GM19452 (cell line): ENCODE data around the gene GCN1.

Experiments used
- ATAC-seq: cut with Tn5 transposase; IDR thresholded peaks from one replicate; pipeline ENCODE4 v1.9.1; 2021; ENCODE audit not compliant: unreplicated experiment

GCN1 gene

DNA sequence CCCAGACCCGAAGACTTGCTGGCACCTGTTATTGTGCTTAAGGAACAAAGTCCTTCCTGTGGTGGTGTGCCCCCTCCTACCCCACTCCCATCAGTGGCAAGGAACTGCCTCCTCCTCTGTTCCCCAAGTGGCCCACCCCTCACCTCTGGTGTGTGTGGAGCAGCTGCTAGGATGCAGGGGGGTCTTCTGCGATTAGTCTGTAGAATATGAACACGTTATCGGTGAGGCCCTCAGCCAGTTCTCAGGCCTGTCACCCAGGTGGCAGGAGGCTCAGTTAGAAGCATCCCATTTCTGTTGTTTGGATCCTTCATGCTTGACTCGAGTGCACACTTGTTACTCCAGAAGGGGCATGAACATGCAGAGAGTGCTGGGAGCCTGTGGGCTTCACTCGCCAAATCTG, 117.3 kb downstream of the GCN1 start:
- ATAC-seq: no peak
